HG03097 (cell line): ENCODE data around the gene CHRDL2.
A peak's percentile ranks its signal among the peaks of the same experiment; 100 is the strongest.

Experiments
- ATAC-seq: cut with Tn5 transposase; IDR thresholded peaks from one replicate; pipeline ENCODE4 v1.9.1; 2021; ENCODE audit not compliant: unreplicated experiment, low FRiP score

CHRDL2 gene

GRCh38 chr11:74749127-74749964 lies 18.1 kb upstream of the CHRDL2 start:
- ATAC-seq: peak; percentile 34

- peak; percentile 96 for ATAC-seq
These were observed 17.2 kb upstream of the CHRDL2 start, which contains the start of gene RNF169 for GRCh38 chr11:74748211-74749126. Gene RNF169, plus strand, starts transcription at chr11:74748849. Its CDS starts 32 bp downstream, at chr11:74748881.

GRCh38 chr11:74746868-74747267 lies 15.6 kb upstream of the CHRDL2 start:
- ATAC-seq: no peak

GRCh38 chr11:74744277-74744676 lies 13.1 kb upstream of the CHRDL2 start:
- no peak for ATAC-seq

- no peak for ATAC-seq
These were observed 12.4 kb upstream of the CHRDL2 start for GRCh38 chr11:74743640-74744039.

- ATAC-seq: no peak
These were observed 10.8 kb upstream of the CHRDL2 start for GRCh38 chr11:74742070-74742469.

- ATAC-seq: no peak
These were observed 8.5 kb upstream of the CHRDL2 start for GRCh38 chr11:74739546-74740270.

- ATAC-seq: no peak
These were observed 4.8 kb upstream of the CHRDL2 start for GRCh38 chr11:74736031-74736430.

- no peak for ATAC-seq
These were observed 4.2 kb upstream of the CHRDL2 start for GRCh38 chr11:74735365-74735928.

- no peak for ATAC-seq
These were observed 3.3 kb upstream of the CHRDL2 start for GRCh38 chr11:74734559-74734925.

GRCh38 chr11:74730571-74731260 lies 510 bp downstream of the CHRDL2 start:
- ATAC-seq: no peak

- no peak for ATAC-seq
These were observed 1.8 kb downstream of the CHRDL2 start for GRCh38 chr11:74729397-74729796.

GRCh38 chr11:74726547-74727182 lies 4.6 kb downstream of the CHRDL2 start:
- peak; percentile 50 for ATAC-seq

- ATAC-seq: no peak
These were observed 5.5 kb downstream of the CHRDL2 start for GRCh38 chr11:74725701-74726100.

- no peak for ATAC-seq
These were observed 7.7 kb downstream of the CHRDL2 start for GRCh38 chr11:74723511-74723910.

- ATAC-seq: no peak
These were observed 9.8 kb downstream of the CHRDL2 start for GRCh38 chr11:74721479-74721835.

GRCh38 chr11:74720596-74721478 lies 10.4 kb downstream of the CHRDL2 start:
- ATAC-seq: no peak

- no peak for ATAC-seq
These were observed 12.2 kb downstream of the CHRDL2 start for GRCh38 chr11:74719011-74719410.
